Fibroblast of lung (primary cell): ENCODE results near the gene TET2. TPM values are rescaled to one million over a fixed set of nuclear protein-coding genes. Genes with fewer than 3 reads are reported as not detected.

ENCODE experiments used
- DNase-seq, 2 donors: peaks; one replicate each; pipeline versions ENCODE4 v3.0.0 to v3.0.0-alpha.2; 2010; ENCODE audit warnings: low read depth in 2 of 2
- H2AFZ ChIP-seq: 2 replicates; pipeline ENCODE4 v1.5.1; 2012; ENCODE audit warnings: low read length, control low read depth, inconsistent platforms
- H3K27ac ChIP-seq: 2 replicates; pipeline ENCODE4 v1.5.1; 2011; ENCODE audit warnings: low read length, control low read depth; ENCODE audit not compliant: insufficient read depth
- H3K27me3 ChIP-seq: 2 replicates; pipeline ENCODE4 v1.5.1; 2011; ENCODE audit warnings: mild to moderate bottlenecking, low read length; ENCODE audit not compliant: control insufficient read depth, insufficient read depth
- H3K36me3 ChIP-seq: 2 replicates; pipeline ENCODE4 v1.5.1; 2011; ENCODE audit warnings: low read length; ENCODE audit not compliant: control insufficient read depth, insufficient read depth
- H3K4me1 ChIP-seq: 2 replicates; pipeline ENCODE4 v1.5.1; 2011; ENCODE audit warnings: low read length; ENCODE audit not compliant: control insufficient read depth, insufficient read depth; ENCODE audit errors: extremely low read depth
- H3K4me2 ChIP-seq: 2 replicates; pipeline ENCODE4 v1.5.1; 2011; ENCODE audit warnings: low read length, control low read depth; ENCODE audit not compliant: insufficient read depth; ENCODE audit errors: extremely low read depth
- H3K4me3 ChIP-seq, 4 experiments: fragments of 200-600 bp in 1 of 4; sonication (generic) in 1 of 4; replicated peaks in 1 of 4; 2 replicates each; pipeline ENCODE4 v1.5.1; 2011 to 2016; ENCODE audit warnings: low read length in 4 of 4, low read depth in 3 of 4, mild to moderate bottlenecking in 3 of 4, control low read depth in 2 of 4, inconsistent platforms in 1 of 4, mixed read lengths in 1 of 4; ENCODE audit not compliant: insufficient read depth in 1 of 4; ENCODE audit errors: control extremely low read depth in 1 of 4
- H3K79me2 ChIP-seq: 2 replicates; pipeline ENCODE4 v1.5.1; 2012; ENCODE audit warnings: mild to moderate bottlenecking, low read length, inconsistent platforms; ENCODE audit not compliant: control insufficient read depth, insufficient read depth
- H3K9ac ChIP-seq: 2 replicates; pipeline ENCODE4 v1.5.1; 2011; ENCODE audit warnings: mild to moderate bottlenecking, low read length, control low read depth; ENCODE audit not compliant: insufficient read depth
- H3K9me3 ChIP-seq: 2 replicates; pipeline ENCODE4 v1.5.1; 2012; ENCODE audit warnings: low read depth, low read length; ENCODE audit not compliant: control insufficient read depth, insufficient read depth
- H4K20me1 ChIP-seq: 2 replicates; pipeline ENCODE4 v1.5.1; 2011; ENCODE audit warnings: low read length; ENCODE audit not compliant: control insufficient read depth, insufficient read depth; ENCODE audit errors: extremely low read depth
- EZH2 ChIP-seq: IDR thresholded peaks from 2 replicates; pipeline ENCODE4 v1.5.1; 2012; ENCODE audit warnings: low read length, control low read depth, mild to moderate bottlenecking; ENCODE audit errors: missing control alignments
- polyA plus RNA-seq, 2 donors: library from polyadenylated mRNA; depleted of rRNA in 1 of 2; stranded (reverse) in 1 of 2; unstranded in 1 of 2; fragments of >200 nt; gene quantifications; 2 replicates each; pipeline ENCODE4 v1.2.1, GENCODE V29; 2011 to 2012; ENCODE audit warnings: missing spikeins in 1 of 2
- total RNA-seq: library from RNA; depleted of rRNA; stranded (reverse); fragments of >200 nt; gene quantifications from 2 replicates; pipeline ENCODE4 v1.2.1, GENCODE V29; 2014
- TF ChIP-seq, protein P1 (sequence below), 2 donors: IDR thresholded peaks in 1 of 2; conservative IDR thresholded peaks in 1 of 2; 1 replicate in 1 of 2; 2 replicates in 1 of 2; pipeline ENCODE4 v1.5.1; 2011 to 2012; ENCODE audit warnings: low read length in 2 of 2, control low read depth in 1 of 2, inconsistent platforms in 1 of 2, low read depth in 1 of 2, mild to moderate bottlenecking in 1 of 2

Gene TET2
- total and polyA plus RNA-seq, 2 donors (not counting 1 experiment from before 2014, with no cell fraction given): 6.9 to 8.3 TPM

DNA sequence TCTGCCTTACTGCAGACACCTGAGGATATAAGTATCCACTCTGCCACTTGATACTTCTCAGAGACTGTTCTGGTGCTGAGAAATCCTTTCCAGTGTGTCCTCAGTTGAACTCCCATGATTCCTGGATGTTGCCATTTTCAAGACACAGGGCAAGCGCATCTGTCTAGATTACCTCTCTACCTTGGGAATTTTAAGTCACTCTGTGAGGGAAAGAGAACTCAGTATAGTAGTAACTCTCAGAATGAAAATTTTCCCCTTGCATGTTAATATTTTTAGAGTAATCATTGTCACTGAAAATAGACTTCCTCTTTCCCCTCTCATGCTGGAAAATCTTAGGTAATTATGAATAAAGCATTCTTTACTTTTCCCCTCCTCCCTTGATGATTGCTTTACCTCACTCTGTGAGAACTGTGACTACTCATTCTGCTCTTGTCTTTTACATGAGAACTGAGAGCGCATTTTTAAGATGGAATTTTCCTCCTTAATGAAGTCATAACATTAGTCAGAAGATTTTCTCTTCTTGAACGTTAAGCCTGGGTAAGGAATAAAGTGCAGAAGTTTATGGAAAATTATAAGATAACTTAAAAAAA, 45.0 kb downstream of the TET2 start:
- no peak overlapping the region for H3K4me3 ChIP-seq
- H3K36me3 ChIP-seq: no peaks in the 10 kb centered on the region
- no peak overlapping the region for H3K4me2 ChIP-seq
- H3K27ac ChIP-seq: no peak overlapping the region
- no peak overlapping the region for H2AFZ ChIP-seq
- H3K4me1 ChIP-seq: peaks cover 9% of the 10 kb centered on the region
- no peaks in the 10 kb centered on the region for H3K27me3 ChIP-seq
- no peak for TF ChIP-seq EZH2
- TF ChIP-seq, protein P1, sequence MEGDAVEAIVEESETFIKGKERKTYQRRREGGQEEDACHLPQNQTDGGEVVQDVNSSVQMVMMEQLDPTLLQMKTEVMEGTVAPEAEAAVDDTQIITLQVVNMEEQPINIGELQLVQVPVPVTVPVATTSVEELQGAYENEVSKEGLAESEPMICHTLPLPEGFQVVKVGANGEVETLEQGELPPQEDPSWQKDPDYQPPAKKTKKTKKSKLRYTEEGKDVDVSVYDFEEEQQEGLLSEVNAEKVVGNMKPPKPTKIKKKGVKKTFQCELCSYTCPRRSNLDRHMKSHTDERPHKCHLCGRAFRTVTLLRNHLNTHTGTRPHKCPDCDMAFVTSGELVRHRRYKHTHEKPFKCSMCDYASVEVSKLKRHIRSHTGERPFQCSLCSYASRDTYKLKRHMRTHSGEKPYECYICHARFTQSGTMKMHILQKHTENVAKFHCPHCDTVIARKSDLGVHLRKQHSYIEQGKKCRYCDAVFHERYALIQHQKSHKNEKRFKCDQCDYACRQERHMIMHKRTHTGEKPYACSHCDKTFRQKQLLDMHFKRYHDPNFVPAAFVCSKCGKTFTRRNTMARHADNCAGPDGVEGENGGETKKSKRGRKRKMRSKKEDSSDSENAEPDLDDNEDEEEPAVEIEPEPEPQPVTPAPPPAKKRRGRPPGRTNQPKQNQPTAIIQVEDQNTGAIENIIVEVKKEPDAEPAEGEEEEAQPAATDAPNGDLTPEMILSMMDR (conservative IDR thresholded peaks at IDR 0.05 in 1 of 2, IDR thresholded peaks at IDR 0.05 in 1 of 2; ENCODE audit: low read depth in 1 of 2, low read length in 2 of 2): no peak
- no peaks in the 10 kb centered on the region for H3K9me3 ChIP-seq
- H4K20me1 ChIP-seq: no peaks in the 10 kb centered on the region
- no peak overlapping the region for H3K9ac ChIP-seq
- peak in 1 of 2 donors; percentile 76 for DNase-seq
- H3K79me2 ChIP-seq: no peaks in the 10 kb centered on the region

DNA sequence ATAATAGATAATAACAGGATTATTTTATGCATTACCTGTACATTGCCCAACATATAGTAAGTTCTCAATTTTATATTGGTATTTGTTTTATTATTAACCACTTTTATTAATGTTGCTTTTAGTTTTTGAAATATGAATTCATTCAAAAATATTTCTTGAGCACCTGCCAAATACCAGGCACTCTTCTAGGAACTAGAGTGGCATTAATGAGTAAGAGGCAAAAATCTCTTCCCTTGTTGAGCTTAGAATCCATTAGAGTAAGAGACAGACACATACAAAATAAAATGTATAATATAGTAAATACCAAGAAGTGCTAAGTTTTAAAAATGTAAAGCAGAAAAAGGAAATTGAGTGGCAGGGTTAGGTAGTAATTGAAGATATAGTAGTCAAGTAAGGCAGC, 45.8 kb downstream of the TET2 start:
- H4K20me1 ChIP-seq: no peaks in the 10 kb centered on the region
- no peaks in the 10 kb centered on the region for H3K79me2 ChIP-seq
- no peaks in the 10 kb centered on the region for H3K36me3 ChIP-seq
- no peak overlapping the region for H3K4me3 ChIP-seq
- H3K27ac ChIP-seq: no peak overlapping the region
- no peak for DNase-seq
- no peaks in the 10 kb centered on the region for H3K27me3 ChIP-seq
- no peaks in the 10 kb centered on the region for H3K9me3 ChIP-seq
- peak overlapping the region; percentile 36 for H3K4me2 ChIP-seq
- H2AFZ ChIP-seq: no peak overlapping the region
- no peak overlapping the region for H3K9ac ChIP-seq
- no peak for TF ChIP-seq EZH2
- TF ChIP-seq, protein P1 (conservative IDR thresholded peaks at IDR 0.05 in 1 of 2, IDR thresholded peaks at IDR 0.05 in 1 of 2; ENCODE audit: low read depth in 1 of 2, low read length in 2 of 2): no peak
- H3K4me1 ChIP-seq: peaks cover 9% of the 10 kb centered on the region

DNA sequence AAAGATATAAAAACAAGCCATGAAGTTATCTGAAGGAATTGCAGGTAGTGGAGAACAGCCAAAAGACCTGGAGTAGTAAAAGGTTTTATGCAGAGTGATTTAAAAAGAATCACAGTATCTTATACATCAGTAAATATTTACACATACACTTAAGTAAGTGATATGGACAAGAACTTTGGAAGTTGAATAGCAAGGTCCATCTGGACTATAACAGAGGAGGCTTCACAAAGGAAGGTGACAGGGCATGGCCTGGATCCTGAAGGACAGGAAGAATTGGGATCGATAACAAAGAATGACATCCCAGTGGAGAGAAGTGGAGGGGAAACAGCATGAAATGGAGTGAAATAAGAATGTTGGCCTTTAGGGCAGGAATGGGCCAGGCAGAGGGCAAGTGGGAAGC, 46.2 kb downstream of the TET2 start:
- Histone ChIP-seq H2AFZ (no peak overlapping the region), H3K4me2 (no peak overlapping the region), H3K4me1 (peaks cover 9% of the 10 kb centered on the region), H4K20me1 (no peaks in the 10 kb centered on the region), H3K27me3 (no peaks in the 10 kb centered on the region), H3K79me2 (no peaks in the 10 kb centered on the region), H3K9ac (no peak overlapping the region), H3K36me3 (no peaks in the 10 kb centered on the region), H3K4me3 (no peak overlapping the region), H3K9me3 (no peaks in the 10 kb centered on the region), H3K27ac (no peak overlapping the region)
- DNase-seq: no peak
- TF ChIP-seq, protein P1 (conservative IDR thresholded peaks at IDR 0.05 in 1 of 2, IDR thresholded peaks at IDR 0.05 in 1 of 2; ENCODE audit: low read depth in 1 of 2, low read length in 2 of 2): no peak
- TF ChIP-seq EZH2: no peak
